GM21360 (cell line): ENCODE data around the gene CYYR1.

Source experiments
- ATAC-seq: cut with Tn5 transposase; IDR thresholded peaks from one replicate; pipeline ENCODE4 v1.9.1; 2021; ENCODE audit warnings: mild to moderate bottlenecking, moderate library complexity; ENCODE audit not compliant: unreplicated experiment

The CYYR1 gene

GRCh38 chr21:26572702-26573381 is at the start of gene CYYR1:
Gene CYYR1 (minus strand): TSS chr21:26573286. CDS start chr21:26572940, 346 bp downstream.
- ATAC-seq: no peak

GRCh38 chr21:26617176-26617575 is 44.1 kb upstream of the CYYR1 start:
- no peak for ATAC-seq

DNA sequence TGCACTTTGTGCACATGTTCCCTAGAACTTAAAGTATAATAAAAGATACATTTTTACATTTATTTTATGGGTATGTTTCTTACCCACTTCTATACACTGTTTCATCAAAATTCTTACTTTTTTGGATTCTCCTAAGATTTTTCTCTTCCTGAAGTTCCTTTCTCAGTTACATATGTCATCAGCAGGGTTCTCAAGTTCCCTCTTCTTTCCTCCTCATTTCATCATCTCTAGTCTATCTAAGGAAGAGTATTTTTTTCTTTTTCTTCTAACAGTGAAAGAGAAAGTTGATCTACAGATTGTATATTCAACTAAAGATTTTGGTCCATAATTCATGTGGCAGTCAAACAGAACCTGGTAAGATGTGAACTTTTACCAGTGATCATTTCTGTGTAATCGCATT is 41.2 kb upstream of the CYYR1 start:
- ATAC-seq: no peak

GRCh38 chr21:26599261-26599660 is 26.2 kb upstream of the CYYR1 start:
- ATAC-seq: no peak

DNA sequence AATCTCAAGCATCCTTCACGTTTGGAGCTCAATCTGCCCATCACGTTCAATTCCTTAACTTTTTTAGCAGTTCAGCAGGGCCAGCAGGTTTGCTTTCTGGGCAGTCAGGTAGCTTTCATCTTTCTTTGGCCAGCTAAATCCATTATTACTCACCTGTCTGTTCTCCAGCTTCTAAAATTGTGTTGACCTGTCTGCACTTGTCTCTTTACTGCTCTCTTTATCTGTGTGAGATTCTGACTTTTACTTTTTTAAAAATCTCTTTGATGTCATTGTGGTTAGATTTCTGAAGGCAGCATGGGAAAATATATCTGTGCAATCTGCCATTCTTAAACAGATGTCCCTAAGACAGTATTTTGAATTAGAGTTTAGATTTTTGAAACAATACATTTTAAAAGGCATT is 24.9 kb upstream of the CYYR1 start:
- no peak for ATAC-seq

DNA sequence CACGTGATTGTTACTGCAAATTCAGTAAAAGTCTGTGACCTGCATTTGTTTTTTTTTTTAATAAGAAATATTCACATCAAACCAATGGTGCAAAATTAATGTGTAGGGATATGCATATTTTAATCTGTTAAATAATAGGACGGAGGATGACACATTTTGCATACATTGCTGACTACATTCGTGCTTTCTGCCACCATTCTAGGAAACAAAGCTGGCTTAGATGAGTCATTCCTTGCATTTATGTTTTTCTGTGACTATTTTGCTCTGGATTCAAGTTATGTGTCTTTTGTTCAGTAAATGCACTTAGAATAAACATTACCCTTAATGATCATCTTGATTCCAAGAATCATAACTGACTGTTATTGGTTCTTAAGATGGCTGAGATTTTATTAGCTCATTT is 23.9 kb upstream of the CYYR1 start:
- ATAC-seq: no peak

- ATAC-seq: no peak
These were observed 22.9 kb upstream of the CYYR1 start for GRCh38 chr21:26595971-26596370.

DNA sequence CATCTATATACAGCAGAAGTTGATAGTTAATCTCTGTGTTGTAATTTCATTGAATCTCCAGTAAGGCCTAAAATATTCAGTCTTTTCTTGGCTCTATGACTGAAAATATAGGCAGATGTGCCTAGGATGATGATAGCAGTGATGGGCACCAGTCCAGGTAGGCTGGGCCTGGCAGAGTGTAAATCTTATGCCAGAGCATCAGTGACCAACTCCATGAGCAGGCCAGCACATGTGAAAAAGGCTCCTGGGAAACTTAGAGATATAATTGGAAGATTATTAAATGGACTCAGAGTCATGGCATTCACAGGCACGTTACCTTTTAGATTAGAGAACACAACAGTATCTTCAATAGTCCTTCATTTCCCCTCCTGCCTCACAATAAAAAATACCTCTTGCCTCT is 20.7 kb upstream of the CYYR1 start:
- no peak for ATAC-seq

GRCh38 chr21:26591543-26591942 is 18.5 kb upstream of the CYYR1 start:
- no peak for ATAC-seq

DNA sequence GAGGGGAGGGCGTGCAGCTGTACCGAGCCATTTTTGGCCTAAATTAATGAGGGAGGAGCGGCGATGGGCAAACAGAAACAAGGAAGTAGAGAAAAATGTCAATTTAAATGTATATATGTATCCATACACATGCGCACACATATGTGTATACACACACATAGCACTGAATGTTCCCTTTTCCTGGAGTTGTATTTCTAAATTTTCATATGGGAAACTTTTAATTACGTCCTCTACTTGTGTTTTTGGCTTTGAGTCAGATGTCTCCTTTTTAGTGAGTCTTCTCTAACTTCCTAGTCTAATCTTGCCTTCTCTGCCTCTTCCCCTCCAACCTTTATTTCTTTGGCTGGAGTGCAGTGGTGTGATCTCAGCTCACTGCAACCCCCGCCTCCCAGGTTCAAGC is 15.4 kb upstream of the CYYR1 start:
- ATAC-seq: no peak

DNA sequence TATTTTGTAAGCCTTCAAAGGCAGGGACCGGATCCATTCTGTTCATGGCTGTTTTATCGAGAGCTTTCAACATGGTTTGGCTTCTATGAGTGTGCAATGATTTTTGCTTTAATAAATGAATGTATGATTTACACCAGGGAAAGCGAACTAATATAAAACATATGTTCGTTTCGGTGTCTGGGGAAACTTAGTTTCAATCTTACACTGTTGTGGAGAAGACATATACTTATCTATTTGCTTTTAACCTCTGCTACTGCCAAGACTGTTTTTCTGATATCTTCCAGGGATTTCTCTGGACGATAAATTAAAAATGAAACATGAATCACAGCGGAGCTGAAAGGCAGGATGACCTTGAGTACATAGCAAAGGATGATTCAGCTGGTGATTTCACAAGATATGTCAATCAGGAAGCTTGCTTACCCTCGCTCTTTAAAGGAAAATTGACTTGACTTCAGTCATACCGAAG is 14.7 kb upstream of the CYYR1 start:
- ATAC-seq: no peak

- no peak for ATAC-seq
These were observed 10.7 kb upstream of the CYYR1 start for GRCh38 chr21:26583769-26584168.

DNA sequence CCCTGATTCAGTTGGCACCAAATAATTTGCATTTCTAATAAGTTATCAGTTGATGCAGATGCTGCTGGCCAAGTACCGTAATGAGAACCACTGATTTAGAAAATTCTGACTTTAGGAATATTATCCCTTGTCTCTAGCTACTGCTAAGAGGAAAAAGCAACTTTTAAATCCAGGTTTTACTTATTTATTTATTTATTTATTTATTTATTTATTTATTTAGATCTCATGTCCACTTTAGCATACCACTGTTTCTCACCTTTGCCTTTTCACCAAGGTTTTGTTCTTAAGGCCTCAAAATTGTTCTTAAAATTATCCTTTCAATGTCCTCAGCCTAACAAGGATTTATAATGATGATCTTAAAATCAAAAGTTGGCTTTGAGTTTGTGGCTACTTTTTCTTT is 8.7 kb upstream of the CYYR1 start:
- no peak for ATAC-seq

DNA sequence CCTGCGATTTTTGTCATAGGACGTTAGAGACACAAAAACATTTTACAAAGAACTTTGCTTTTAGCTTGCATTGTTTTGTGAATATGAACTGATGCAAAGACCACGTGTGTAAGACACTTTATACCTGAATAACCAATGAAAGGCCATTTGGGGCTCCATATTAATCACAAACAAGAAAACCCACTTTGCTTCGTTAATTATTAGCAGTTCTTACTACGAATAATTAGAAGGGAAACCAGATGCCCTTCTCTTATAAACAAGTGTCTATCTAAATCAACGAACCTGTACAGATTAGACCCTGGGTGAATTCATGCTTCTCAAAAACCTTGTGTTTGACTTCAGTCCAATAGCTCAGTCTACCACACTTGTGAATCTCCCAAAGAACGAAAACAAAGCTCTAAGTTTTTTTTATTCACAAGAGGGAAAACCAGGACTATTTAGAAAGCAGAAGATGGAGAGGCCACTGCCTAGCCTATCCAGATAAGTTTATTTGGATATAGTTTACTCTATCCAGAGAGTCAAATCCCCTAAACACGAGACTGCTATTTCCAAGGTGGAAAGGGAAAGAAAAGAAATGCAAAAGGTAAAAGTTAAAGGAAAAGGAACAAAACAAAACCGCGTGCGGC is 897 bp downstream of the CYYR1 start:
- no peak for ATAC-seq

DNA sequence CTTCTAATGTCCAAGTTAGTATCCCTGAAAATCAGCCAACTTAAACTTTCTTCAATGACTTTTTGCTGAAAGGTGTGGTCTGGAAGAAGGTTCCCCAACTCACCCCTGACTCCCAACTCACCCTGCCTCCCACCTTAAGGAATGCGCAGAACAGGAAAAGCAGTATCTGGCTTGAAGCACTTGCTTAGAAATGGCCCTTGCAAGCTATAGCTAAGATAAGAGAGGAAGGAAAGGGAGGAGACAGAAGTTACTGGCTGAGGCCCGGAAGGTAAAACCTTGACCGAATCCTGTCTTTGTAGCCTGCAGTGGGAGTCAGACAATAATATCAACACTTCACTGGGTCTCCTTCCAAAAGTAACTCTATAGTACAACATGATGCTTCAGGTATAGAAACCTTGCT is 2.9 kb downstream of the CYYR1 start:
- no peak for ATAC-seq

- no peak for ATAC-seq
These were observed 7.5 kb downstream of the CYYR1 start for GRCh38 chr21:26565546-26565945.

DNA sequence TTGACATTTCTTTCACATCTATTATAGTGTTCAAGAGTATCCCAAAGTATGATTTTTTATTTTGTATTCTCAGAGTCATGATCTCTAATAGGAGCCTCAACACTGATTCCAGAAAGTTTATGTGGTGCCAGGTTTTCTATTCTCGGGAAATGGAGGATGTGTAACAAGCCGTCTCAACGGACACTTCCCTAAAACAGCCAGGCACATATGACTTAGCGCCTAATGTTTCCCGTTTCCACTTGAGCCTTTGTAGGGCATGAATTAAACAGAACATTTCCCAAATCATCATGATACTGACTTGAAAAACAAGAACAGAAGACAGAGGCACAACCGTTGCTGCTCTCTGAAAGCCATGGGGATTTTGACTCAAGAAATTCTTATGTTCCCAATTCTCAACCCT is 8.0 kb downstream of the CYYR1 start:
- ATAC-seq: no peak

GRCh38 chr21:26563856-26564503 is 9.1 kb downstream of the CYYR1 start:
- ATAC-seq: no peak

DNA sequence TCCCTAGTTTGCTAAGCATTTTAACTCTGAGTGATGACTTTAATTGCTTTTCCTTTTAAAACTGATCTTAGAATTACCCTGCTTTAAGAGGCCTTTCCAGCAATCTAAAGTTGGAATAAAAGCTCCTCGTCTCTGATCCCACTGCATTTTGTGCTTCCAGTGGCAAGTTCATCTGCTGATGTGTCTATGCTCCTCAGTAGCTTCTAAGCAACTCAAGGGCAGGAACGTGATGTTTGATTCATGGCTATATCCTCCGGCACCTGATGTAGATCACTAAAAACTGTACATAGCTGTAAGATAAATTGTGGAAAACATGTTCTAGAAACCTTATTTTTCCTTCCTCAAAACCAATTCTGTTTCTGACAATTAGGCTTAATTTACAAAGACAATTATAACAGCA is 12.5 kb downstream of the CYYR1 start:
- ATAC-seq: no peak

- no peak for ATAC-seq
These were observed 14.0 kb downstream of the CYYR1 start for GRCh38 chr21:26559099-26559498.

- no peak for ATAC-seq
These were observed 16.0 kb downstream of the CYYR1 start for GRCh38 chr21:26557106-26557505.

DNA sequence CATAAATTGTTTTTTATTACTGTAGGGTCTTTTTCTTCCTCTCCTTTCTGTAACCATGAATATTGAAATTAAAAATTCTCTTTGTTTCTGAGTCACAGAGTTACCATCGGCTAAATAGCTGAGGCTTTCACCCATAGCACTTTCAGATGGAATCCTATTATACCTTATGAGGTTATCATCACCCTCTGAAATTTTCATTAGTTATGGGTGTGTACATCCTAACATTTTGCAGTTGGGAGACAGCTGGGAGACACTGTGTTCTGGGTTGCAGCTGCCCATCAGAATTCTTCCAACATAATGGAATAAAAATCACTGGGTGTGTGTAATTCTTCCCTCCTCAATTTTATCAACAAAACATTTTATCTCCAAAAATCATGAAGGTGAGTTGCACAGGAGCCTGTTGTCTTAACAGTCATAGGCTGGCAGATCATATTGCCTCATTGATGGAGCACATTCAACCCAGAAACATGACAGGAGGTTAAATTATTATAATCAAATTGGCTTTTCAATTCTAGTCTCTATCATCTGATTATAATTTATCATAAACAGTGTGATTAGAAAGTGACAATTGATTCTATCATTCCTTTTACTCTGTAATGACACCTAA is 17.4 kb downstream of the CYYR1 start:
- ATAC-seq: no peak
